Left lung (tissue), 14 donors: ENCODE measurements around the gene LRRC3B. TPM values are rescaled to one million over a fixed set of nuclear protein-coding genes. Genes with fewer than 3 reads are reported as not detected.

Experiments
- ATAC-seq: fragments of 200-7000 bp; cut with Tn5 transposase; one replicate; pipeline ENCODE4 v1.9.1; 2020; ENCODE audit warnings: moderate library complexity
- DNase-seq, 4 donors: peaks; one replicate each; pipeline ENCODE4 v3.0.0-alpha.2; 2013 to 2020
- H3K27ac ChIP-seq, 2 donors: fragments of 200-600 bp; sonication (generic) in 1 of 2; one replicate each; pipeline versions ENCODE4 v1.5.0 to v1.8.0; 2020 to 2021
- H3K27me3 ChIP-seq, 2 donors: fragments of 200-600 bp; sonication (generic) in 1 of 2; one replicate each; pipeline versions ENCODE4 v1.5.0 to v1.8.0; 2020 to 2021
- H3K36me3 ChIP-seq, 2 donors: fragments of 200-600 bp; sonication (generic) in 1 of 2; one replicate each; pipeline versions ENCODE4 v1.5.0 to v1.8.0; 2020 to 2021
- H3K4me1 ChIP-seq, 2 donors: fragments of 200-600 bp; one replicate each; pipeline ENCODE4 v1.8.0; 2021
- H3K4me3 ChIP-seq, 2 donors: fragments of 200-600 bp; sonication (generic) in 1 of 2; one replicate each; pipeline versions ENCODE4 v1.5.0 to v1.8.0; 2020 to 2021; ENCODE audit warnings: mild to moderate bottlenecking in 1 of 2
- H3K9me3 ChIP-seq, 2 donors: fragments of 200-600 bp; sonication (generic) in 1 of 2; one replicate each; pipeline versions ENCODE4 v1.5.0 to v1.8.0; 2020 to 2021
- CTCF ChIP-seq, 2 donors: fragments of 200-600 bp; sonication (generic) in 1 of 2; IDR thresholded peaks; one replicate each; pipeline versions ENCODE4 v1.5.0 to v1.8.0; 2021; ENCODE audit warnings: antibody characterized with exemption in 2 of 2
- intact Hi-C, 2 donors: fragments of 100-400 bp; cut with DNase I; formaldehyde crosslinking; loops; one replicate each; pipeline versions ENCODE4 v1.11.2 to v1.14.2; 2022
- long read RNA-seq, 12 donors: library from polyadenylated mRNA in 2 of 12; unstranded in 2 of 12; transcript quantifications; one replicate each; pipeline ENCODE4 v2.0.0 and lab custom pipeline, GENCODE V29; 2019 to 2026
- polyA plus RNA-seq, 6 donors: library from polyadenylated mRNA; unstranded; fragments of 120-200 nt; gene quantifications; one replicate each; pipeline ENCODE4 v1.2.1, GENCODE V29; 2013; ENCODE audit not compliant: insufficient read length in 6 of 6
- total RNA-seq, 2 donors: library from RNA; stranded (reverse); fragmentation: NEBNext Ultra II Directional; extraction: Animal tissue kit (Norgen Biotek cat#: 25700); gene quantifications; one replicate each; pipeline ENCODE4 v1.2.1, GENCODE V29; 2021
- donor health status: DM: no; HTN: yes; CAD: no.
- donor health status: DM: no; HTN: no; CAD: no.

The LRRC3B gene
- total RNA-seq = not detected
- polyA plus RNA-seq = 1 to 10 TPM; 3.0 to 4.9 (median 4.3) TPM
- long read RNA-seq, donor 1, partial matches to known transcripts = 7 of 8 reads
- long read RNA-seq, donor 1, other reads (novel, unspliced or antisense) = 0 of 8 reads
- long read RNA-seq, donor 2, partial matches to known transcripts = 0 of 1 reads
- long read RNA-seq, donor 2, other reads (novel, unspliced or antisense) = 0 of 1 reads
- long read RNA-seq, donor 3, partial matches to known transcripts = 0 of 2 reads
- long read RNA-seq, donor 3, other reads (novel, unspliced or antisense) = 0 of 2 reads
- long read RNA-seq, donor 4 = 0 reads
- long read RNA-seq, donor 5, partial matches to known transcripts = 0 of 1 reads
- long read RNA-seq, donor 5, other reads (novel, unspliced or antisense) = 0 of 1 reads
- long read RNA-seq, donor 6 = 0 reads
- long read RNA-seq, donor 7, partial matches to known transcripts = 0 of 5 reads
- long read RNA-seq, donor 7, other reads (novel, unspliced or antisense) = 0 of 5 reads
- long read RNA-seq, donor 8, partial matches to known transcripts = 0 of 1 reads
- long read RNA-seq, donor 8, other reads (novel, unspliced or antisense) = 0 of 1 reads
- long read RNA-seq, donor 9 = 0 reads
- long read RNA-seq, donor 10 = 0 reads
- long read RNA-seq, donor 11, transcript LRRC3B-201 (2 exons, 1,696 nt) = major isoform, 24 of 53 reads
- long read RNA-seq, donor 11, partial matches to known transcripts = 28 of 53 reads
- long read RNA-seq, donor 11, other reads (novel, unspliced or antisense) = 0 of 53 reads
- long read RNA-seq, donor 12, partial matches to known transcripts = 0 of 1 reads
- long read RNA-seq, donor 12, other reads (novel, unspliced or antisense) = 0 of 1 reads

DNA sequence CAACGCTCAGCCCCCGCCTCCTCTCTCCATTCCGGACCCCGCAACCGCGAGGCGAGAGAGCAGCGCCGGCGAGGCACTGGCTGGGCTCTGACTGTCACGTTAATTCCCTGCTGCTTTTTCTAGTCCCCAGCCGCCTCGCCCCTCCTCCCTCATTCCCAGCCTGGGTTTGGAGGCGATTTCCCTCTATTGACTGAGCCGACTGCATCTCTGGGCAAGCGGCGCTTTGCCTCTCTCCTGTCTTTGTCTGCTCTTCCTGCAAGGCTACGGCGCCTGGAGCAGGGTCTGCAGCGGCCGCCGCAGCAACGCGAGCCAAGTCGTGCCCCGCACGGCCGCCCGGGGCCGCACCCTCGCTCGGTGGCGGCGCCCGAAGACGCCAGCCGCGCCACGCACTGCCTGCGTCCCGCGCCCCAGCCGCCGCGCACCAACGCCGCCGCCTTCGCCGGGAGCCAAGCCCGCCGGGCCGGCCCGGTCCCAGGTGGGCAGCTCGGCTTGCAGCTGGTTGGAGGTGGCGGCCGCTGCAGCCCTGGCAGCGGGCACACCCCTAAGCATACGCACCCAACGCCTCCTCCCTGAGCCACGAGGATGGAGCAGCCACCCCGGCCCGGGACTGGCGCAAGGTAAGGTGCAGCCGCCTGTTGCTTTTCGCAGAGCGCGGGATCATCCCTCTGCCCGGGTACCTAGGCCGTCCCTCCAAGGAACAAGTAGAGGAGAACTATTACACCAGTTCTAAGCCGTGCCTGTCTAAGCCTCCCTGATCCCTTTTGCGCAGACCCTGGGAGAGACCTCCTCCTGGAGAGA lies at the start of gene LRRC3B:
TSS of gene LRRC3B (plus strand) at position 152 of the 798 bp plus-strand sequence. CDS start 86,901 bp downstream, outside the sequence.
- no peak for TF ChIP-seq CTCF (IDR thresholded peaks at IDR 0.05)
- H3K36me3 ChIP-seq = no peaks in the 10 kb centered on the region
- DNase-seq (peak in 2 of 4 donors; percentile 30 to 75), ATAC-seq (peak; percentile 50)
- no peaks in the 10 kb centered on the region for H3K9me3 ChIP-seq
- peaks cover 0 to 6% of the 10 kb centered on the region in 2 donors for H3K4me1 ChIP-seq
- intact Hi-C loops = no loop called here
- peak within 1 kb of the TSS in 1 of 2 donors; percentile 21 for H3K4me3 ChIP-seq
- no peak within 1 kb of the TSS for H3K27ac ChIP-seq
- peaks cover 28 to 50% of the 10 kb centered on the region in 2 donors for H3K27me3 ChIP-seq

DNA sequence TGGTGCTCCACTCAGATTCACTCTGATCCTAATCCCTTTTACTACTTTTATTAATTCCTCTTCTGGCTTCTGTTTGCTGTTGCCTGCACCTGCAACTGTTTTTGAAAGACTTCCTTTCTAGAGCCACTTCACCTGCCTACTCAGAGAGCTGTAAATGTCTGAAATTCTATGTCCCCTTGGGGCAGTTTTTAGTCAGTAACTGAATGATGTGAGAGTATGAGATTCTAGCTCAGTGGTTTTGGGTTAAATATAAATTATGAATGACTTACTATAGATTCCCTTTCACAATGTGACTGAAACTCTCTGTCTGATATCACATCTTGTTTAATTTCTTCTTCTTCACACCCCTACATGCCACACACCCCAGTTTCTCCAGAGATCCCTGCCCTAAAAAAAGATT lies 47.8 kb upstream of the LRRC3B start:
- intact Hi-C loops = no loop called here
- no peak for TF ChIP-seq CTCF (IDR thresholded peaks at IDR 0.05)
- DNase-seq = no peak
- no peaks in the 10 kb centered on the region for H3K4me1 ChIP-seq
- no peak overlapping the region for H3K27ac ChIP-seq
- no peaks in the 10 kb centered on the region for H3K36me3 ChIP-seq
- H3K27me3 ChIP-seq = no peaks in the 10 kb centered on the region
- H3K9me3 ChIP-seq = peaks cover 0 to 15% of the 10 kb centered on the region in 2 donors
- no peak for ATAC-seq
- H3K4me3 ChIP-seq = no peak overlapping the region

DNA sequence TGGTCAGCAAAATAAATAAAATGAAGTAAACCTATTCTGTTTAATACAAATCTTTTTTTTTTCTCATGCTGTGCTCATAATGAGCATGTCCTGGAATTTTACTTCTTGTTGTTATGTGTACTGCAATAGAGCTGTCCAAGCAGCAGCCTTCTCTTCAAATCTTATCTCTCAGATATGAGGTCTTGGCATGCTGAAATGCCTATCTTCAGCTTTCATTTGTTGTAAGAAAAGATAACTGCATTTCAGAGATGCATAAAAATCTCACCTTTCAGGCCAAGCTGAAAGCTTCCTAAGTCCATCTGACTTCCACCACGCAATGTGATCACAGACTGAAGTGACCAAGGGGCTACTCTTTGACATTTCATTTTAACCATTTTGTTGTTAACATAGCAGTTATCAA lies 43.5 kb upstream of the LRRC3B start:
- Histone ChIP-seq H3K27ac (no peak overlapping the region), H3K27me3 (no peaks in the 10 kb centered on the region), H3K4me1 (no peaks in the 10 kb centered on the region), H3K9me3 (peaks cover 0 to 7% of the 10 kb centered on the region in 2 donors), H3K4me3 (no peak overlapping the region), H3K36me3 (no peaks in the 10 kb centered on the region)
- no peak for ATAC-seq
- intact Hi-C loops = no loop called here
- no peak for DNase-seq
- TF ChIP-seq CTCF (IDR thresholded peaks at IDR 0.05) = no peak

- H3K27ac ChIP-seq = no peak overlapping the region
These were observed 35.0 kb upstream of the LRRC3B start for GRCh38 chr3:26587571-26587970.

More at GRCh38 chr3:26587571-26587970, 35.0 kb upstream of the LRRC3B start:
- Histone ChIP-seq H3K4me1 (peaks cover 0 to 3% of the 10 kb centered on the region in 2 donors), H3K4me3 (no peak overlapping the region), H3K36me3 (no peaks in the 10 kb centered on the region), H3K27me3 (no peaks in the 10 kb centered on the region), H3K9me3 (peaks cover 0 to 3% of the 10 kb centered on the region in 2 donors)
- no peak for TF ChIP-seq CTCF (IDR thresholded peaks at IDR 0.05)
- intact Hi-C loops = no loop called here
- DNase-seq (no peak), ATAC-seq (no peak)
